ENCODE data around the gene GRIA4. TPM values are rescaled to one million over a fixed set of nuclear protein-coding genes. Genes with fewer than 3 reads are reported as not detected.

The GRIA4 gene
- total RNA-seq, 4 donors from 2014 or later = not detected

DNA sequence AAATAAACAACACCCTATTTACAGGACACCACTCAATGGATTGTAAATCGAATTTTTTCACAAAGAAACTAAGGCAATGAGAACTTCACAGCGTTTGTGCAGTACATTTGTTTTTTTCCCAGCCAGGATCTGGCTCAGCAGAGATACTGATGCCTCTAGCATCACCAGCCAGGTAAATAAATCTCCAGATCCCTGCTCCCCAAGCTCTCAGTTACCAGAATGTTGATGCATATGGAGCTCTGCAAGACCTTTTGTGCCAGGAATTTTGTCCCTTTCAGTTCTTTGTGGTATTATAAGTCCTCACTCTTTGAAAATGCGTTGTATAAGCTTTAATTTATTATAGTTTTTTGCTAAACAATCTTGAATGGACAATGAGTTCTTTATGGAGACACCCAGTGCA, 274.6 kb downstream of the GRIA4 start:
- TF ChIP-seq POLR2A (IDR thresholded peaks at IDR 0.05) = no peak
- TF ChIP-seq, protein P1, sequence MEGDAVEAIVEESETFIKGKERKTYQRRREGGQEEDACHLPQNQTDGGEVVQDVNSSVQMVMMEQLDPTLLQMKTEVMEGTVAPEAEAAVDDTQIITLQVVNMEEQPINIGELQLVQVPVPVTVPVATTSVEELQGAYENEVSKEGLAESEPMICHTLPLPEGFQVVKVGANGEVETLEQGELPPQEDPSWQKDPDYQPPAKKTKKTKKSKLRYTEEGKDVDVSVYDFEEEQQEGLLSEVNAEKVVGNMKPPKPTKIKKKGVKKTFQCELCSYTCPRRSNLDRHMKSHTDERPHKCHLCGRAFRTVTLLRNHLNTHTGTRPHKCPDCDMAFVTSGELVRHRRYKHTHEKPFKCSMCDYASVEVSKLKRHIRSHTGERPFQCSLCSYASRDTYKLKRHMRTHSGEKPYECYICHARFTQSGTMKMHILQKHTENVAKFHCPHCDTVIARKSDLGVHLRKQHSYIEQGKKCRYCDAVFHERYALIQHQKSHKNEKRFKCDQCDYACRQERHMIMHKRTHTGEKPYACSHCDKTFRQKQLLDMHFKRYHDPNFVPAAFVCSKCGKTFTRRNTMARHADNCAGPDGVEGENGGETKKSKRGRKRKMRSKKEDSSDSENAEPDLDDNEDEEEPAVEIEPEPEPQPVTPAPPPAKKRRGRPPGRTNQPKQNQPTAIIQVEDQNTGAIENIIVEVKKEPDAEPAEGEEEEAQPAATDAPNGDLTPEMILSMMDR (IDR thresholded peaks at IDR 0.05) = no peak
- Histone ChIP-seq H3K27me3 (no peaks in the 10 kb centered on the region), H3K27ac (no peak overlapping the region), H3K4me1 (no peaks in the 10 kb centered on the region), H3K36me3 (no peaks in the 10 kb centered on the region), H3K9me3 (no peaks in the 10 kb centered on the region), H3K4me3 (no peak overlapping the region)
- intact Hi-C loops (cut with DNase I) = no loop called here
- no peak for DNase-seq
- 39% methylated on average over 3 of the region's 3 CpGs for WGBS, 2 donors

DNA sequence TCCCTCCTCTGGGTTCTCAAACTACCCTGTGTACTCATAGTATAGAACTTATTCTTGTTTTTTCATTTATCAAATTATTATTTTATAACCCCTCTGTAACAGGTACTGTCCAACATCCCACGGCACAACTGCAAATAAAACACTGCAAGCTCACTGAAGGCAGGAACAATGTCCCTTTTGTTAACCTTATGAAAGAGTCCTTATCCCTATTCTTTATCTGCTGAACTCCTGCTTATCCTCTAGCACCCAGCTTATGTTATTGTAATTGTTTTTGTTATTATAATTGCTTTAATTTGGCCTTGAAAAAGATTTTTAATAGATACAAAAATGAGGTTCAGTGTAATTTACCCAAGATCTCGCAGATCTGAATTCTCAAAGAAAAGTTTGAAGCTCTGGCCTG, 281.8 kb downstream of the GRIA4 start:
- DNase-seq = no peak
- Histone ChIP-seq H3K27me3 (no peaks in the 10 kb centered on the region), H3K4me1 (no peaks in the 10 kb centered on the region), H3K4me3 (no peak overlapping the region), H3K9me3 (no peaks in the 10 kb centered on the region), H3K36me3 (no peaks in the 10 kb centered on the region), H3K27ac (no peak overlapping the region)
- intact Hi-C loops (cut with DNase I) = no loop called here
- TF ChIP-seq, protein P1 (IDR thresholded peaks at IDR 0.05) = no peak
- TF ChIP-seq POLR2A (IDR thresholded peaks at IDR 0.05) = no peak
- WGBS, 2 donors = 59 to 72% methylated on average over 2 of the region's 2 CpGs

DNA sequence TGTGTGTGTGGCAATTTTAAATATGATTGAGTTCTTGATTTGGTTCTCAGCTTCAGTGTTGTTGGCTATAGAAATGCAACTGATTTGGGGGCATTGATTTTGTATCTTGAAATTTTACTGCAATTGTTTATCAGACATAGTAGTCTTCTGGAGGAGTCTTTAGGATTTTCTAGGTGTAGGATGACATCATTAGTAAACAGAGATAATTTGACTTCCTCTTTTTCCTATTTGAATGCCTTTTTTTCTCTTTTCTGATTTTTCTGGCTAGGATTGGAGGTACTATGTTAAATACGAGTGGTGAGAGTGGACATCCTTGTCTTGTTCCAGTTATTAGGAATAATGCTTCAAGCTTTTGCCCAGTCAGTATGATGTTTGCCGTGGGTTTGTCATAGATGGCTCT, 287.3 kb downstream of the GRIA4 start:
- no peak overlapping the region for H3K27ac ChIP-seq
- H3K4me1 ChIP-seq = no peaks in the 10 kb centered on the region
- 93 to 100% methylated on average over 2 of the region's 2 CpGs for WGBS, 2 donors
- H3K36me3 ChIP-seq = no peaks in the 10 kb centered on the region
- TF ChIP-seq, protein P1 (IDR thresholded peaks at IDR 0.05) = no peak
- TF ChIP-seq POLR2A (IDR thresholded peaks at IDR 0.05) = no peak
- no peaks in the 10 kb centered on the region for H3K9me3 ChIP-seq
- H3K4me3 ChIP-seq = no peak overlapping the region
- H3K27me3 ChIP-seq = no peaks in the 10 kb centered on the region
- intact Hi-C loops (cut with DNase I) = no loop called here
- no peak for DNase-seq

DNA sequence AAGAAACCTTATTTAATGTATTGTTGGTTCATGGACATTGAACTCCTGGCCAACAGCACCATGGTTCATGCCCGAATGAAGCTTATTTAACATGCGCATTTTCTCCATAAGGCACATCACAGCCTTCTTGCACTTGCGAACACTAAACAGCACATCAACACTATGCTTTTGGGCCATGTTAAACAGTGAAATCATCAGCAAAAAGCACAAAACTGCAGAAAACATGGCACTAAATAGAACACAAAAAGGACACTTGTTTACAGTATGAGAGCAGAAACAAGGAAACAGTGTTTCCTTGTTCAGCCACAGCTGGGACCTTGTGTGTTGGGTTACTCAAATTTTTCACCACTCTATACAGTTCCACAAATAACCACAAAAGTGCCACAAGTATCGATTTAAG, 289.9 kb downstream of the GRIA4 start:
- Histone ChIP-seq H3K9me3 (no peaks in the 10 kb centered on the region), H3K27me3 (no peaks in the 10 kb centered on the region), H3K4me1 (no peaks in the 10 kb centered on the region), H3K4me3 (no peak overlapping the region), H3K36me3 (no peaks in the 10 kb centered on the region), H3K27ac (no peak overlapping the region)
- no peak for DNase-seq
- TF ChIP-seq POLR2A (IDR thresholded peaks at IDR 0.05) = no peak
- TF ChIP-seq, protein P1 (IDR thresholded peaks at IDR 0.05) = no peak
- intact Hi-C loops (cut with DNase I) = no loop called here
- 83 to 87% methylated on average over 4 of the region's 4 CpGs for whole genome bisulfite sequencing, 2 donors

DNA sequence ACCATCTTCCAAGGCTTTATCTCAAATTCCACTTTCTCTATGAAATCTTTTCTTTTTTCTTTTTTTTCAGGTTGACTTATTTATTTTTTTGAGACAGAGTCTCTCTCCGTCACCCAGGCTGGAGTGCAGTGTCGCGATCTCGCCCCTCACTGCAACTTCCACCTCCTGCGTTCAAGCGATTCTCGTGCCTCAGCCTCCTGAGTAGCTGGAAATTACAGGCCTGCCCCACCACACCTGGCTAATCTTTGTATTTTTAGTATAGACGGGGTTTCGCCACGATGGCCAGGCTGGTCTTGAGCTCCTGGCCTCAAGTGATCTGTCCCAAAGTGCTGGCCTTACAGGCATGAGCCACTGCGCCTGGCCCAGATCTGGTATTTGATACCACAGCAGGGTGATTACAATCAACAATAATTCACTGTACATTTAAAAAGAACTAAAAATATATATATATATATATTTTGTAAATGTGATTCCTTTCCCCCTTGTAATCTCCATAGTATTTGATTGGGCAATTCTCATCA, 290.7 kb downstream of the GRIA4 start:
- Histone ChIP-seq H3K27me3 (no peaks in the 10 kb centered on the region), H3K36me3 (no peaks in the 10 kb centered on the region), H3K4me3 (no peak overlapping the region), H3K9me3 (no peaks in the 10 kb centered on the region), H3K27ac (no peak overlapping the region), H3K4me1 (no peaks in the 10 kb centered on the region)
- TF ChIP-seq, protein P1 (IDR thresholded peaks at IDR 0.05) = no peak
- no peak for TF ChIP-seq POLR2A (IDR thresholded peaks at IDR 0.05)
- 88 to 89% methylated on average over 11 of the region's 11 CpGs for WGBS, 2 donors
- no peak for DNase-seq
- intact Hi-C loops (cut with DNase I) = no loop called here
